Transverse colon (tissue), 4 donors: ENCODE data around the gene METTL8.

Experiments used
- CTCF ChIP-seq, 5 experiments: fragments of 200-600 bp in 3 of 5; fragments of 450-650 bp in 2 of 5; sonication (generic) in 3 of 5; IDR thresholded peaks; 1 replicate in 2 of 5; 2 replicates in 3 of 5; pipeline ENCODE4 v1.5.1; 2016 to 2017; ENCODE audit warnings: antibody characterized with exemption in 5 of 5, inconsistent platforms in 3 of 5, mild to moderate bottlenecking in 2 of 5, moderate library complexity in 1 of 5
- EP300 ChIP-seq: sonication (generic); formaldehyde crosslinking; IDR thresholded peaks from one replicate; pipeline ENCODE4 v1.6.1; 2017; ENCODE audit warnings: antibody characterized with exemption, low read depth
- POLR2A ChIP-seq: fragments of 450-650 bp; IDR thresholded peaks from one replicate; pipeline ENCODE4 v1.6.1; 2016; ENCODE audit warnings: antibody characterized with exemption, mild to moderate bottlenecking, moderate library complexity
- POLR2AphosphoS5 ChIP-seq, 3 donors: sonication (generic); formaldehyde crosslinking; IDR thresholded peaks; one replicate each; pipeline ENCODE4 v1.6.1; 2016; ENCODE audit warnings: antibody characterized with exemption in 3 of 3

- TF ChIP-seq CTCF (IDR thresholded peaks at IDR 0.05) (no peak), POLR2AphosphoS5 (IDR thresholded peaks at IDR 0.05) (no peak), POLR2A (no peak), EP300 (no peak)
Observed at GRCh38 chr2:171322928-171323327, 110.9 kb downstream of the METTL8 start.
